Gastrocnemius medialis (tissue), 4 donors: Measurements from ENCODE around the gene TGM3. TPM values are rescaled to one million over a fixed set of nuclear protein-coding genes. Genes with fewer than 3 reads are reported as not detected.

Experiments used
- ATAC-seq, 2 donors: fragments of 150-250 bp; one replicate each; pipeline ENCODE4 v1.9.1; 2016
- DNase-seq, 2 donors: peaks; one replicate each; pipeline ENCODE4 v3.0.0-alpha.2; 2019
- H3K27ac ChIP-seq, 4 donors: fragments of 200-600 bp; sonication (generic); 1 replicate in 1 of 4; 2 replicates in 3 of 4; pipeline ENCODE4 v1.5.1; 2016 to 2018; ENCODE audit warnings: mild to moderate bottlenecking in 2 of 4, moderate library complexity in 1 of 4
- H3K27me3 ChIP-seq, 3 donors: fragments of 200-600 bp; sonication (generic) in 2 of 3; 1 replicate in 1 of 3; 2 replicates in 2 of 3; pipeline versions ENCODE4 v1.5.1 to v1.6.0; 2016 to 2019; ENCODE audit warnings: mild to moderate bottlenecking in 1 of 3, moderate library complexity in 1 of 3
- H3K36me3 ChIP-seq, 2 donors: fragments of 200-600 bp; sonication (generic) in 1 of 2; one replicate each; pipeline ENCODE4 v1.5.1; 2017 to 2018
- H3K4me1 ChIP-seq, 2 donors: fragments of 200-600 bp; sonication (generic) in 1 of 2; one replicate each; pipeline ENCODE4 v1.5.1; 2016 to 2017; ENCODE audit warnings: mild to moderate bottlenecking in 2 of 2
- H3K4me3 ChIP-seq, 4 donors: fragments of 200-600 bp; sonication (generic) in 3 of 4; 1 replicate in 1 of 4; 2 replicates in 3 of 4; pipeline ENCODE4 v1.5.1; 2016 to 2019; ENCODE audit warnings: mild to moderate bottlenecking in 2 of 4
- H3K9me3 ChIP-seq, 3 donors: fragments of 200-600 bp; sonication (generic) in 2 of 3; 1 replicate in 1 of 3; 2 replicates in 2 of 3; pipeline ENCODE4 v1.5.1; 2016 to 2019
- POLR2A ChIP-seq, 2 donors: fragments of 450-650 bp; IDR thresholded peaks; one replicate each; pipeline ENCODE4 v1.6.1; 2017; ENCODE audit warnings: antibody characterized with exemption in 2 of 2, mild to moderate bottlenecking in 2 of 2, moderate library complexity in 2 of 2
- in situ Hi-C, 4 donors: fragments of 200-750 bp; cut with MboI; loops; one replicate each; pipeline versions ENCODE4 v1.15.0 to v1.8.0; 2017; ENCODE audit warnings: low sequenced_read_pairs in 4 of 4
- intact Hi-C: fragments of 100-400 bp; cut with DNase I; formaldehyde crosslinking; loops from one replicate; pipeline ENCODE4 v1.15.1; 2023; ENCODE audit warnings: low total_unique reads
- total RNA-seq, 4 donors: library from RNA; depleted of rRNA; stranded (reverse); fragments of >200 nt; gene quantifications; one replicate each; pipeline versions ENCODE4 v1.1.0 to v1.2.3, GENCODE V29; 2016
- TF ChIP-seq, protein P1 (sequence below), 5 experiments: fragments of 450-650 bp in 3 of 5; fragments of 200-600 bp in 2 of 5; sonication (generic) in 2 of 5; IDR thresholded peaks in 4 of 5; conservative IDR thresholded peaks in 1 of 5; 1 replicate in 4 of 5; 2 replicates in 1 of 5; pipeline ENCODE4 v1.5.1; 2016 to 2019; ENCODE audit warnings: antibody characterized with exemption in 5 of 5, mild to moderate bottlenecking in 3 of 5, moderate library complexity in 3 of 5

Gene TGM3
- total RNA-seq, 4 donors from 2014 or later: not detected

DNA sequence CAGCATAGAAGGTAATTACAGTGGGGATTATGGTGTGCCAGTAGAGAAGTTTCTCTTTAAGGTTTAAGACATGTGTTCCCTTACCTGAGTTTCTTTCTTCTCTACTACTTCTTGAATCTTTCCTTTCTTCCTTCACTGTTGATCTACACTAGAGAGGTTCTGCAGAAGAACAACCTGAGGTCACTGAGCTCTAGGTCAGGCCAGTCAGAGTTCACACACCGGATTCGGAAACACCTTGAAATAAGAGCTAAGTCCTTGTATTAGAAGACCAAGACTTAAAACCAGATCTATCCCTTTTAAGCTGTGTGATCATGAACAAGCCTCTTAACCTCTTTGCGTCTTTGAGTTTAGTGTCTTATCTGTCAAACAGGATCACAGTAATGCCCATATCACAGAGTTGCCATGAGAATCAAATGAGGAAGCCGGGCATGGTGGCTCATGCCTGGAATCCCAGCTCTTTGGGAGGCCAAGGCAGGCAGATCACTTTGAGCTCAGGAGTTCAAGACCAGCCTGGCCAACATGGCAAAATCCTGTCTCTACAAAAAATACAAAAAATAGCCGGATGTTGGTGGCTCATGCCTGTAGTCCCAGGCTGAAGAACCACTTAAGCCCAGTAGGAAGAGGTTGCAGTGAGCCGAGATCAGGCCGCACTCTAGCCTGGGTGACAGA lies 22.0 kb upstream of the TGM3 start:
- H3K4me3 ChIP-seq: no peak overlapping the region
- no peaks in the 10 kb centered on the region for H3K36me3 ChIP-seq
- intact Hi-C loops: no loop called here
- H3K27ac ChIP-seq: no peak overlapping the region
- ATAC-seq (no peak), DNase-seq (no peak)
- H3K9me3 ChIP-seq: no peaks in the 10 kb centered on the region
- in situ Hi-C loops: no loop called here
- H3K4me1 ChIP-seq: no peaks in the 10 kb centered on the region
- TF ChIP-seq, protein P1, sequence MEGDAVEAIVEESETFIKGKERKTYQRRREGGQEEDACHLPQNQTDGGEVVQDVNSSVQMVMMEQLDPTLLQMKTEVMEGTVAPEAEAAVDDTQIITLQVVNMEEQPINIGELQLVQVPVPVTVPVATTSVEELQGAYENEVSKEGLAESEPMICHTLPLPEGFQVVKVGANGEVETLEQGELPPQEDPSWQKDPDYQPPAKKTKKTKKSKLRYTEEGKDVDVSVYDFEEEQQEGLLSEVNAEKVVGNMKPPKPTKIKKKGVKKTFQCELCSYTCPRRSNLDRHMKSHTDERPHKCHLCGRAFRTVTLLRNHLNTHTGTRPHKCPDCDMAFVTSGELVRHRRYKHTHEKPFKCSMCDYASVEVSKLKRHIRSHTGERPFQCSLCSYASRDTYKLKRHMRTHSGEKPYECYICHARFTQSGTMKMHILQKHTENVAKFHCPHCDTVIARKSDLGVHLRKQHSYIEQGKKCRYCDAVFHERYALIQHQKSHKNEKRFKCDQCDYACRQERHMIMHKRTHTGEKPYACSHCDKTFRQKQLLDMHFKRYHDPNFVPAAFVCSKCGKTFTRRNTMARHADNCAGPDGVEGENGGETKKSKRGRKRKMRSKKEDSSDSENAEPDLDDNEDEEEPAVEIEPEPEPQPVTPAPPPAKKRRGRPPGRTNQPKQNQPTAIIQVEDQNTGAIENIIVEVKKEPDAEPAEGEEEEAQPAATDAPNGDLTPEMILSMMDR (IDR thresholded peaks at IDR 0.05 in 4 of 5, conservative IDR thresholded peaks at IDR 0.05 in 1 of 5): no peak
- no peaks in the 10 kb centered on the region for H3K27me3 ChIP-seq

DNA sequence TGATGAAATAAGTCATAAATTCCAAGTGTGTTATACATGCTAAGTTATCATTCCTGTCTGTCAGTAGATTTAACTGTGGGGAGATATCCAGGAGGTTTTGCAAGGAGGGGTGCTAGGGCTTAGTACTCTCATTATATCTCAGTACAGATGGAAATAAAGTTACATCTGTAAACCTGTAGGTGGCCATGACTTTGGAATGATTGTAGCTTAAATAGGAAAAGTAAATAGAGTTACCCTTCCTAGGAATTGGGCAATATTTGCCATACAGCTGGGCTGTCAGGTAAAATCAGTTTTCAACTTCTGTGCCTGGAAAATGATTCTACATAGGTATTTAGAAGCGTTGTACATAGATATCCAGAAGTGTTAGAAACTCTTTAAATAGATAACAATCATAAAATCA lies 19.8 kb upstream of the TGM3 start:
- H3K27me3 ChIP-seq: no peaks in the 10 kb centered on the region
- in situ Hi-C loops: no loop called here
- TF ChIP-seq POLR2A (IDR thresholded peaks at IDR 0.05): no peak
- TF ChIP-seq, protein P1 (IDR thresholded peaks at IDR 0.05 in 4 of 5, conservative IDR thresholded peaks at IDR 0.05 in 1 of 5): no peak
- H3K27ac ChIP-seq: no peak overlapping the region
- H3K4me1 ChIP-seq: no peaks in the 10 kb centered on the region
- H3K36me3 ChIP-seq: no peaks in the 10 kb centered on the region
- no peaks in the 10 kb centered on the region for H3K9me3 ChIP-seq
- ATAC-seq (no peak), DNase-seq (no peak)
- no peak overlapping the region for H3K4me3 ChIP-seq
- intact Hi-C loops: no loop called here

DNA sequence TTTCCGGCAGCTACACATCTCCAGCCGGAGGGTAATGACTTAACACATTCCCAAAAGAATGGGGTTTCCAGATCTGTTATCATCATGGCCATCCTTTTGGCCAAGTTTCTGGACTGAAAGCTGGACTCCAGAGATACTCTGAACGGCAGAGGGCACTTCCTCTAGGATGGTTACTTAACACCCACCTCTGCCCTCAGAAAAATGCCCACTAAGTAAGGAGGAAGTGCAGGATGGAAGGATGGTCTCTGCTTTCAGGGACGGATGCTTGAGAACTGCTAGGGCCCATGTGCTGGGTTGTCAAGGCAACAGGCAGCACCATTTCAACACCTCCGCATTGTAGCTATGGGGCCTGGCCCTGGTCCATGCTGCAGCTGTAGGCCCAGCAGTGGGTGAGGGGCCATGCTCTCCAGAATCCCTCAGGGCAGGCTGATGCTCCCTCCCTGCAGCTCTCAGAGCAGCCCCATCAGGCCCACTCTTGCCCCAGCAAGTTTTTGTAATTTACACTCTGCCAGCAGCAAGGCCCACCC lies 16.5 kb upstream of the TGM3 start:
- Histone ChIP-seq H3K4me1 (no peaks in the 10 kb centered on the region), H3K36me3 (no peaks in the 10 kb centered on the region), H3K27me3 (no peaks in the 10 kb centered on the region), H3K4me3 (no peak overlapping the region), H3K27ac (no peak overlapping the region), H3K9me3 (no peaks in the 10 kb centered on the region)
- in situ Hi-C loops (no loop called here), intact Hi-C loops (no loop called here)
- no peak for TF ChIP-seq POLR2A (IDR thresholded peaks at IDR 0.05)
- TF ChIP-seq, protein P1 (IDR thresholded peaks at IDR 0.05 in 4 of 5, conservative IDR thresholded peaks at IDR 0.05 in 1 of 5): no peak
- ATAC-seq (no peak), DNase-seq (no peak)

DNA sequence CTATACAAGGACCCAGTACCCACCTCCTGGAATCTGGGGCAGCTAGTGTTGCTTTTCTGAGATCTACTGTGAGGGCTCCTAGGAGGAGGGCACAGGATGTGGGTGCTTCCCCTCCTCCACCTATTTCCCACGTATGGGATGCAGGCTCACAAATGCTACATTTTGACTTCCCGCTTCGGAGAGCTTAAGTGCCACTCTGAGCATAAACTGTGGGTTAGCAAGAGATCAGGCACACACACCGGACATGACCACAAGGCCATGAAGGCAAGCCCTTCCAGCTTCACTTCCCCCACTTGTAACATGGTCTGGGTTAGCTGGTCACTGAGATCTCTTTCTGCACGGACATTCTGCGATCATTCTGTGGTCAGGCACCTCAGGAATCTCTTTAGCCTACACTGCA lies 15.7 kb upstream of the TGM3 start:
- no peak overlapping the region for H3K27ac ChIP-seq
- H3K4me3 ChIP-seq: no peak overlapping the region
- H3K9me3 ChIP-seq: no peaks in the 10 kb centered on the region
- H3K4me1 ChIP-seq: no peaks in the 10 kb centered on the region
- no peak for ATAC-seq
- in situ Hi-C loops: no loop called here
- H3K36me3 ChIP-seq: no peaks in the 10 kb centered on the region
- intact Hi-C loops: no loop called here
- DNase-seq: no peak
- H3K27me3 ChIP-seq: no peaks in the 10 kb centered on the region
- TF ChIP-seq POLR2A (IDR thresholded peaks at IDR 0.05): no peak
- TF ChIP-seq, protein P1 (IDR thresholded peaks at IDR 0.05 in 4 of 5, conservative IDR thresholded peaks at IDR 0.05 in 1 of 5): no peak

DNA sequence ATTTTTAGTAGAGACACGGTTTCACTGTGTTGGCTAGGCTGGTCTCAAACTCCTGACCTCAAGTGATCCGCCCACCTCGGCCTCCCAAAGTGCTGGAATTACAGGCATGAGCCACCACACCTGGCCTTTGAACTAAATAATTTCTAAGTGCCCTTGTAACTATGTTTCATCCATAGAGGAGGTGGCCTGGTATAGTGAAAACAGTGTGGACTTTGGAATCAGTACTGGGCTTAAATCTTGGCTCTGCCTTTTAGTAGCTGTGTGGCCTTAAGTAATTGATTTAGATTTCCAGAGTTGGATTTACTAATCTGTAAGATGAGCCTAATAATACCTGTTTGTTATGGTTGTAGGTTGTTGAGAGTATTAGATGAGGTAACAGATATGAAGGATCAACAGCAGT lies 14.2 kb upstream of the TGM3 start:
- ATAC-seq (no peak), DNase-seq (no peak)
- no peaks in the 10 kb centered on the region for H3K36me3 ChIP-seq
- H3K27me3 ChIP-seq: no peaks in the 10 kb centered on the region
- no peaks in the 10 kb centered on the region for H3K9me3 ChIP-seq
- no peak overlapping the region for H3K4me3 ChIP-seq
- intact Hi-C loops: no loop called here
- in situ Hi-C loops: no loop called here
- no peaks in the 10 kb centered on the region for H3K4me1 ChIP-seq
- TF ChIP-seq, protein P1 (IDR thresholded peaks at IDR 0.05 in 4 of 5, conservative IDR thresholded peaks at IDR 0.05 in 1 of 5): no peak
- TF ChIP-seq POLR2A (IDR thresholded peaks at IDR 0.05): no peak
- no peak overlapping the region for H3K27ac ChIP-seq
